ENCODE results near the gene TBRG1. TPM values are rescaled to one million over a fixed set of nuclear protein-coding genes. Genes with fewer than 3 reads are reported as not detected.
"Not testable (repeated sequence)": the region's sequence is repeated elsewhere in the genome, so short reads cannot be mapped to it uniquely, and the experiment has no call there.

Gene TBRG1, protein sequence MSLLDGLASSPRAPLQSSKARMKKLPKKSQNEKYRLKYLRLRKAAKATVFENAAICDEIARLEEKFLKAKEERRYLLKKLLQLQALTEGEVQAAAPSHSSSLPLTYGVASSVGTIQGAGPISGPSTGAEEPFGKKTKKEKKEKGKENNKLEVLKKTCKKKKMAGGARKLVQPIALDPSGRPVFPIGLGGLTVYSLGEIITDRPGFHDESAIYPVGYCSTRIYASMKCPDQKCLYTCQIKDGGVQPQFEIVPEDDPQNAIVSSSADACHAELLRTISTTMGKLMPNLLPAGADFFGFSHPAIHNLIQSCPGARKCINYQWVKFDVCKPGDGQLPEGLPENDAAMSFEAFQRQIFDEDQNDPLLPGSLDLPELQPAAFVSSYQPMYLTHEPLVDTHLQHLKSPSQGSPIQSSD
- 23.5 TPM for polyA plus RNA-seq (ENCODE audit: insufficient read length)

- peak; percentile 91 for DNase-seq (ENCODE audit: low read depth)
Measured at GRCh38 chr11:124622531-124623451, at the start of gene TBRG1. Gene TBRG1 (plus strand): TSS chr11:124622864. CDS start chr11:124623084, 220 bp downstream.

DNA sequence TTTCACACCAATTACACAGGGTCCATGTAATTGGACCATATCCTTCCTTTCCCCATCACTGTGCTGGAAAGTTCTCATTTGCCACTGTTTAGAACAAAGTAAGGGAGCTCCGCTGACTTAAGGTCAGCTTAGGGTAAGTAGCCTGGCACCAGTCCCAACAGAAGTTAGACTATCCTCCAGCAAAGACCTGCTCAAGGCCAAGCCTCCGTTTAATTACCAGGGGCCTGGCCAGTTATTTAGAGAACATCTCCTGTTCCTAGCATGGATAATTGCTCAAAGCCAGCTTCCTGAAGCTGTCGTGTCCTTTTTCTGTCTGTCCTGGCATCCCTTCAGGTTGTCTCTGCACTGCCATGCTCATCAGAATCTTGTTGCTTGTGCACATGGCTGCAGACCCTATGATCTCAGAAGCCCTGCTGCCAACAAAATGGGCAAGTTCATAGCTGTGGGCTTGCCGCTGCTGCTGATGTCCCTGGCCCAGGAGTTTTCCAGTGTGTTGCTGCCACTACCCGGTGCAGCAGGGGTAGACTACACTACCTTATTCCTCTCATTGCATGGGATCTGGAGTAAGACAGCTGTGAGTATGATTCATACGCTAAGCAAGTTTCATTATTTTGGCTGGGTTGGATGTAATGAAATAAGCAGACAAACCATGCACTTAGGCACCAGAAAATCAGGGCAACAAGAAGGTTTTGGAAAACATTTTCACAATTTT is 44.8 kb upstream of the TBRG1 start:
- DNase-seq (ENCODE audit: low read depth), result no peak

DNA sequence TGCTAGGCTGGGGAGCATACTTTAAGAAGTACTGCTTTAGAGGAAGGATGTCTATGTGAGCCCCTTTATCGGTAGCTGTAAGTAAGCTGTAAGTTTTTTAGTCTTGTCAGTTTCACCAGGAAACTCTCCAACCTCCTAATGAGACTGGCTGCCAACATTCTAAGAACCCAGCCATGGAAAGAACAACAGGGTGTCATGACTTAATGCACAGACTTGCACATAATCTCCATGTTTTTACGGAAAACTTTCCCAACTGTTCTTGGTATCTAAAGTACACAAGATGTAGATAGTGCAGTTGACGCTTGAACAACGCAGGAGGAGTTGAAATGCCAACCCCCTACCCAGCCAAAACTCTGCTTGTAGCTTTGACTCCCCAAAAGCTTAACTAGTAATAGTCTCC is 43.9 kb upstream of the TBRG1 start:
- DNase-seq (ENCODE audit: low read depth), result no peak

DNA sequence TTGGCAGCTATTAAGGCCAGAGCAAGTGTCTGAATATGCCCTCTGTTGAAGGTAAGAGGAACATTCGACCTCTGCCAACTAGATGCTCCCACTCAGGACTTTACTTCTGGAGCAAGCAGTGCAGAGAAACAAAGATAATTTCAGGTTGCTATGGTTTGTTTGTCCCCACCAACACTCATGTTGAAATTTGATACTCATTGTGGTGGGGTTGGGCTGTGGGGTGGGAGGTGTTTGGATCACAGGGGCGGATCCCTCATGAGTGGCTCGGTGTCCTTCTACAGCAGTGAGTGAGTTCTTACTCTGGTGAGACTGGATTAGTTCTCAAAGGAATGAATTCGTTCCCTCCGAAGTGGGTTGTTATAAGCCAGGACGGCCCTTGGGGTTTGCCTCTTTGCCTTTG is 40.8 kb upstream of the TBRG1 start:
- no peak for DNase-seq (ENCODE audit: low read depth)

DNA sequence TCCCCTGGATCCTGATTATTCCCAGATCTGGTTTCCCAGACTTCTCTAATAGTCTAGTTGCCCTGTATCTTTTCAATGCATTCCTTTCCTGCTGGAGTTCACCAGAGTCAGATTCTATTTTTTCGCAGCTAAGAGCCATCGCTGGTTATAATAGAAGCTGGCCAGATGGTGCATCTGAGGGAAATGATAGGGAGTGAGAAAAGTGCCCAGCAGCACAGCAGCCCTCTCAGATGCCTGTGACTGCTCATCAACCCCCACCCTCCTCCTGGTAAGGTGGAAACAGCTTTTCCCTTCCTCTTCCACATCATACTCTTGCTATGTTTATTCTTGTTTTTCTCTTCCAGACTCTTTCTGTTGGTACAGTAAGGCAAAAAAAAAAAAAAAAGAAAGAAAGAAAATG is 40.1 kb upstream of the TBRG1 start:
- no peak for DNase-seq (ENCODE audit: low read depth)

GRCh38 chr11:124583781-124584180 is 38.9 kb upstream of the TBRG1 start:
- DNase-seq (ENCODE audit: low read depth), result no peak

DNA sequence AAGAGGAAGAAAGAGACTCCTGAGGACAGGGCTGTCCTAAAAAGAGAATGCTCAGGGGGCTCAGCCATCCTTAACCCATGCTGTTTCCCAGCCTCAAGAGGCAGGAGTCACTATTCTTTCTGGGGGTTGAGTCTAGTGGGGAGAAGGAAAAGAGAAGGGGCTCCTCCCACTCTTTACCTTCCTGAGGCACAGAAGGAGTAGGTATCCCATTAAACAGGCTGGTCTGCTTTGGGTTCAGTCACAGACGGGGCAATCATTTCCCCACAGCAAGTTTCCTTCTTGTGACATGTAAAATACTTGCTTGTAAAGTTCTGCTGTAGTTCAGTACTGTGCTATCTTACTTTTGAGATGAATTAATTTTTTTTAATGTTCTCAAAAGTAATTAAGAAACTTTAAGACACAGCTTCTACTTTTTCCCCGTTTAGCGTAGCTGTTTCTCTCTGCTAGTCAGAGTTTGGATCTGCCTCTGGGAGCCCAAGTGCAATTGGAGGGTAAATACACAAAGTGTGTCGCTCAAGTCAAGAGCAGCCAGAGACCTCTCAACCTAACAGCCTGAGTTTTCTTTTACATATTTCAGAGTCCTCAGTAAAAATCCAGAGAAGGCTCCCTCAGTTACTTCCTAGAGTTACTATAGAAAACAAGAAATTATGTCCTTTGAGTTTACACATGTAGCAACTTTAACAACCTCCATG is 37.8 kb upstream of the TBRG1 start:
- DNase-seq (ENCODE audit: low read depth), result no peak

DNA sequence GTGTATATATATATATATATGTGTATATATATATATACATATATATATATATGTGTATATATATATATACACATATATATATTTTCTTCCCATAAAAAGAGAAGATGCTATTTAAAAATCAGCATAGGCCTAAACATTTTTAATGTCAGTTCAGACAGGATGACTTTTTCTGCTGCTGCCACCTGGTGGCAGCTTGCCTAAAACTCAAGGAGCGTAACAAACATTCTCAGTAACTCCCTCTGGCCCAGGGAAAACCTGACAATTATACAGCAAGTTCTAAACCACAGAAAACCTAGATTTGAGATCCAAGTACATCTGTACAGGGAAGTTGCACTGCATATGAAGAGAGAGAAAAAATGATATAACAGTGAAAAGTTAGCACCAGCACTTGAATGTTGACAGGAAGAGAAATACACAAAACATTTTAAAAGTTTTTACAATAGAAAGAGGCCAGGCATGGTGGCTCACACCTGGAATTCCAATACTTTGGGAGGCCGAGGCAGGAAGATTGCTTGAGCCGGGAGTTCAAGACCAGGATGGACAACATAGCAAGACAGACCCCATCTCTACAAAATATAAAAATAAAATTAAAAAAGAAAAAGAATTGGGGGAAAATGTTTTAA is 36.3 kb upstream of the TBRG1 start:
- peak; percentile 36 for DNase-seq (ENCODE audit: low read depth)

DNA sequence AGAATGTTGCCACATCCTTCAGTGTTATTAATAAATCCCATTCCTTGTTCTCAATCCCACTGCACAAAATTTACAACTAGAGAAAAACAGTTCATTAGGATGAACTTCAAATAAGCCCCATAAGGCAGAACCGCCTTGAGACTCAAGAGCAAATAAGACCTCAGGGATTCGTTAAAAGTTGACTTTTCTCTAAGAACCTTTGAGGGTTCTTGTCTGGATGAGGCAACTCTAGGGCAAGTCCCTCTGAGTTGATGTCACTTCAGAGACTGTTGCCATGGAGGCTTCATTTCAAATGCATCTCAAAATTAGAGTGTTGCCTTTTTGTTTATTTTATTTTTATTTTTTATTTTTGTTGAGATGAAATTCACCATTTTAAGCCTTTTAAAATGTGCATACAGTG is 31.2 kb upstream of the TBRG1 start:
- no peak for DNase-seq (ENCODE audit: low read depth)

DNA sequence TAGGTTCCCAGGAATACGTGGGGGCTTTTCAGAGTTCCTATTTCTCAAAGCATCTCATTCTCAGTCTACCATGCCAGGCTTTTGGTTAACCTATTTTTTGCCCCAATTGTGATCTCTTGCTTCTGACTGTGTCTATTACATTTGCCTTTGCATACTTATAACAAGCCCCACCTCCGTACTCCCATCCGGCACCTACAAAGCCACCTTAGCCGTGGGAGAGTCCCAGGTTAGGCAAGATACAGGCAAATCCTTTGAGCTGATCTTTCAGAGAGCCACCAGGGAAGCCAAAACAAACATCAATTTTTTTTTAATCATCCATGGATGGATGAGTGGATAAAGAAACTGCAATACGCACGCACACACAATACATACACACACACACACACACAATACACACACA is 30.0 kb upstream of the TBRG1 start:
- no peak for DNase-seq (ENCODE audit: low read depth)

DNA sequence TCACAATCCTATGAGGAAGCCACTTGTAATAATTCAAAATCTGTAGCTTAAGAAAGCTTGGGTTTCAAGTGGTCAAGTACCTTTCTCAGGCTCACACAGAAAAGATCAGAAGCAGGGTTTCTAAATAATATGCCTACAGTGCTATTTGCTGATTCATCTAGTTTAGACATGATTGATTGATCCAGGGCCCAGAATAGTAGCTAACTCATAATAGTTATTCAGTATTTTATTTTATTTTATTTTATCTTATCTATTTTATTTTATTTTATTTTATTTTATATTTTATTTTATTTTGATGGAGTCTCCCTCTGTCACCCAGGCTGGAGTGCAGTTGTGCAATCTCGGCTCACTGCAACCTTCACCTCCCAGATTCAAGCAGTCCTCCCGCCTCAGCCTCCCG is 27.4 kb upstream of the TBRG1 start:
- no peak for DNase-seq (ENCODE audit: low read depth)

DNA sequence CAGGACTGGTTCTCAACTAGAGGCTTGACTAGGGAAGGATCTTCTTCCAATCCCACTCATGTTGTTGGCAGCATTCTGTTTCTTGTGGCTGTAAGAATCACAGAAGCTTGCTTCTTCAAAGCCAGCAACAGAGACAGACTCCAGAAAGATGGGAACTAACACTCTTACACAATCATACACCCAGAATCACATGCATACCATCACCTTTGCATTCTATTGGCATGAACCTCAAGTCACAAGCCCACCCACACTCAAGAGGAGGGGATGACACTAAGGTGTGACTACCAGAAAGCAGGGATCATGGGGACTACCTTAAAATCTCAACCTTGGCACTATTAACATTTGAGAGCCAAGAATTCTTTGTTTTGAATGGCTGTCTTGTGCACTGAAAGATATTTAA is 25.0 kb upstream of the TBRG1 start:
- DNase-seq (ENCODE audit: low read depth), result no peak

DNA sequence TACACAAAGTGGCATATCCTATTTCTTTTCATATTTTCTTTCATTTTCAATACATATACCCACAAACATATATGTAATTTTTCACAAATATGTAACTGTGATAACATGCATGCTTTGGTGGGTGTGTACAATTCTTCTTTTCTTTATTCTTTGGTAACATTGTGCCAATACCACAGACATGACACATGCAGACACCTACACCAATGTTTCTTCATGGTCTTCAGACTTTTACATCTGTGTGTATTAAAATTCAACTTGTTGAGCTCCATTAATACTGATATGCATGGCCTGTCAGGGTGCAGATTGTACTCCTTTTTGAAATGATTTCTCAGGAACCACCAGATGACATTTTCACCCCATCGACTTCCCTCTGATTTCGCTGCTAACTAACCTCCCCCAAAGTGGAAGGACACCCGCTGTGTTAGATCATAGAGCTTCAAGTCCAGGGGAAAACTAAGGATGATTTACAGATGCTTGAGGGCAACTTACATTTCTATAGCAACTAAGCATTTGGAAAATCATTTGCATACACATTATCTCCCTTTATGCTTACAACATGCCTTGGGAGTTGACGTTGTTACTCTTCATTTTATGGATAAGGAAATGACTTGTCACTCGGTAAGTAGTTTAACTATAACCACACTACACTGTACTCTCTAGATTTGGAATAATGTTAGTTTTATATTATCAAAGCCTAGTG is 21.9 kb upstream of the TBRG1 start:
- no peak for DNase-seq (ENCODE audit: low read depth)

DNA sequence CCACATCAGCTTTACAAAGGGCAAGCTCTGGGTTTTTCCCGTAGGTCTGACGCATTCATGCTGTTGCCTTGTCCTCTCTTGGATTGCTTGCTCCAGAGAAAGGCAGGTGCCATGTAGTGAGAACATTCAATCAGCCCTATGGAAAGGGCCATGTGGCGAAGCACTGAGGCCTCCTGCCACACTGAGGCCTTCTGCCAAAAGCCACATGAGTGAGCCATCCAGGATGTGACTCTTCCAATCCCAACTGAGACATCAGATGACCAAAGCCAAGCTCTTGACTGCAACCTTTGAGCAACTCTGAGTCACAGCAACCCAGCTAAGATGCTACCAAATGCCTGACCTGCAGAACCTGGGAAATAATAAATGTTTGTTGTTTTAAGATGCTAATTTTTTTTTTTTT is 20.5 kb upstream of the TBRG1 start:
- DNase-seq (ENCODE audit: low read depth), result no peak

- DNase-seq (ENCODE audit: low read depth), result not testable (repeated sequence)
Measured at GRCh38 chr11:124602723-124603122, 19.9 kb upstream of the TBRG1 start.

DNA sequence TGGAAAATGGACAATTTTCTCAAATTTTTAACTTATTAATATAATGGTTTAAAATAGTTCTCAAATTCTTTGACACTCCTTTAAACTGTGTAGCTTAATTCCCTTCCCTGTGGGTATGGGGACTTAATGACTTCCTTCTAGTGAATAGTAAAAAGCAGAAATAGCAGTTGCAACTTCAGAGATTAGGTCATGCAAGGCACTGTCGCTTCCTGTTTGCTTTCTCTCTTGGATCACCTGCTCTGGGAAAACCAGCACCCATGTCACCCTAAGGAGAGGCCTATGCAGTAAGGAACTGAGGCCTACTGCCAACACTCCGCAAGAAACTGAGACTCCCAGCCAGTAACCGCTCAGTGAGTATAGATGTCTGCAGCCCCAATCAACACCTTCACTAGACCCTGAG is 16.9 kb upstream of the TBRG1 start:
- no peak for DNase-seq (ENCODE audit: low read depth)

- no peak for DNase-seq (ENCODE audit: low read depth)
Measured at GRCh38 chr11:124608147-124608546, 14.5 kb upstream of the TBRG1 start.

DNA sequence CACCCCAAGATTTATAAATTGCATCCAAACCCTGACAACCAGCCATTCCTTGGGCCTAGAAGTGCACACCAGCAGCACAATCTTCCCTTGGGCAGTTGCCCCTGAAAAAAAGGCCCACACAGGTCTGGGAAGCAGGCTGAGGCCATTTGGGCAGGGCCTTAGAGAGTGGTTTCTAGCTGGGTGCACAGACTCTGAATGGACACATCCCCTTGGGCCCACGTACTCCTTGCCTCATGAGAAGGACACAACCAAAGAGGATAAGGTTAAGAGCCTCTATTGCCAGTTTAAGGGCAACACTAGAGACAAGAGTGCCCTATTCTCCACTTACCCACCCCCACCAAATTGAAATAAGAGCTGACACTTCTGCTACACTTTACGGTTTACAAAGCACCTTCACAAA is 12.4 kb upstream of the TBRG1 start:
- no peak for DNase-seq (ENCODE audit: low read depth)

GRCh38 chr11:124611064-124611463 is 11.6 kb upstream of the TBRG1 start, which contains the start of gene PANX3:
Gene PANX3 (plus strand): TSS chr11:124611428. CDS start chr11:124611557, 129 bp downstream.
- DNase-seq (ENCODE audit: low read depth), result no peak

- DNase-seq (ENCODE audit: low read depth), result no peak
Measured at GRCh38 chr11:124612045-124612444, 10.6 kb upstream of the TBRG1 start.

Measured in forelimb muscle (tissue), 1 donor.